ENCODE data around the gene LIPG. TPM values are rescaled to one million over a fixed set of nuclear protein-coding genes. Genes with fewer than 3 reads are reported as not detected.

The LIPG gene
- total RNA-seq, 4 donors from 2014 or later = 0.06 to 11.9 (median 1.3) TPM; not detected in 1

GRCh38 chr18:49585781-49586663 lies 24.2 kb downstream of the LIPG start:
- DNase-seq (ENCODE audit: extremely low spot score) = no peak
- 84% methylated on average over 9 of the region's 9 CpGs for WGBS

GRCh38 chr18:49588171-49588570 lies 26.3 kb downstream of the LIPG start:
- no peaks in the 10 kb centered on the region for H3K36me3 ChIP-seq
- no peaks in the 10 kb centered on the region for H3K9me3 ChIP-seq
- no peak overlapping the region for H3K4me3 ChIP-seq
- intact Hi-C loops (cut with DNase I) = no loop called here
- H3K4me1 ChIP-seq = no peaks in the 10 kb centered on the region
- H3K27me3 ChIP-seq = no peaks in the 10 kb centered on the region
- no peak for DNase-seq (ENCODE audit: extremely low spot score)
- no peak for TF ChIP-seq POLR2AphosphoS5 (IDR thresholded peaks at IDR 0.05)
- no peak for TF ChIP-seq EP300 (IDR thresholded peaks at IDR 0.05)
- TF ChIP-seq POLR2A (IDR thresholded peaks at IDR 0.05; ENCODE audit: low read depth) = no peak
- no peak for TF ChIP-seq CTCF (IDR thresholded peaks at IDR 0.05)
- no peak overlapping the region for H3K27ac ChIP-seq (replicated peaks in 1 of 4)
- 82% methylated on average over 6 of the region's 6 CpGs for WGBS

More at GRCh38 chr18:49585781-49586663, 24.2 kb downstream of the LIPG start:
- Histone ChIP-seq H3K9me3 (no peaks in the 10 kb centered on the region), H3K4me1 (no peaks in the 10 kb centered on the region), H3K36me3 (no peaks in the 10 kb centered on the region), H3K27me3 (no peaks in the 10 kb centered on the region), H3K4me3 (no peak overlapping the region), H3K27ac (replicated peaks in 1 of 4) (no peak overlapping the region)
- intact Hi-C loops (cut with DNase I) = no loop called here
- no peak for TF ChIP-seq CTCF (IDR thresholded peaks at IDR 0.05)
- TF ChIP-seq EP300 (IDR thresholded peaks at IDR 0.05) = no peak
- no peak for TF ChIP-seq POLR2A (IDR thresholded peaks at IDR 0.05; ENCODE audit: low read depth)
- TF ChIP-seq POLR2AphosphoS5 (IDR thresholded peaks at IDR 0.05) = no peak

GRCh38 chr18:49588971-49589370 lies 27.1 kb downstream of the LIPG start:
- Histone ChIP-seq H3K9me3 (no peaks in the 10 kb centered on the region), H3K27me3 (no peaks in the 10 kb centered on the region), H3K4me1 (no peaks in the 10 kb centered on the region), H3K36me3 (no peaks in the 10 kb centered on the region), H3K27ac (replicated peaks in 1 of 4) (no peak overlapping the region), H3K4me3 (no peak overlapping the region)
- no peak for DNase-seq (ENCODE audit: extremely low spot score)
- WGBS = 95% methylated on average over 12 of the region's 12 CpGs
- intact Hi-C loops (cut with DNase I) = no loop called here
- TF ChIP-seq CTCF (IDR thresholded peaks at IDR 0.05) (no peak), POLR2AphosphoS5 (IDR thresholded peaks at IDR 0.05) (no peak), POLR2A (IDR thresholded peaks at IDR 0.05; ENCODE audit: low read depth) (no peak), EP300 (IDR thresholded peaks at IDR 0.05) (no peak)

- intact Hi-C loops (cut with DNase I) = no loop called here
- DNase-seq (ENCODE audit: extremely low spot score) = no peak
- TF ChIP-seq POLR2A (IDR thresholded peaks at IDR 0.05; ENCODE audit: low read depth) (no peak), POLR2AphosphoS5 (IDR thresholded peaks at IDR 0.05) (no peak), CTCF (IDR thresholded peaks at IDR 0.05) (no peak), EP300 (IDR thresholded peaks at IDR 0.05) (no peak)
- no peak overlapping the region for H3K27ac ChIP-seq (replicated peaks in 1 of 4)
- no peaks in the 10 kb centered on the region for H3K9me3 ChIP-seq
- no peaks in the 10 kb centered on the region for H3K36me3 ChIP-seq
- H3K4me3 ChIP-seq = no peak overlapping the region
- WGBS = 93% methylated on average over 9 of the region's 10 CpGs
- H3K4me1 ChIP-seq = no peaks in the 10 kb centered on the region
- H3K27me3 ChIP-seq = no peaks in the 10 kb centered on the region
Observed at GRCh38 chr18:49590608-49591007, 28.8 kb downstream of the LIPG start.

All from esophagus muscularis mucosa (tissue), 4 donors.